SJCRH30 (cell line): Measurements from ENCODE around the gene ZNF41. TPM values are rescaled to one million over a fixed set of nuclear protein-coding genes. Genes with fewer than 3 reads are reported as not detected.
"Not testable (repeated sequence)": the region's sequence is repeated elsewhere in the genome, so short reads cannot be mapped to it uniquely, and the experiment has no call there.

ENCODE experiments used
- DNase-seq, 2 experiments: peaks; one replicate each; pipeline ENCODE4 v3.0.0-alpha.2; 2015 to 2020
- H3K27ac ChIP-seq: fragments of 250-450 bp; sonication (Bioruptor Pico); 2 replicates; pipeline ENCODE4 v1.5.1; 2020; ENCODE audit warnings: mild to moderate bottlenecking, moderate library complexity
- H3K27me3 ChIP-seq: fragments of 250-450 bp; sonication (Bioruptor Pico); 2 replicates; pipeline ENCODE4 v1.5.1; 2020; ENCODE audit warnings: mild to moderate bottlenecking, moderate library complexity
- H3K36me3 ChIP-seq: fragments of 250-450 bp; sonication (Bioruptor Pico); 2 replicates; pipeline ENCODE4 v1.5.1; 2020; ENCODE audit warnings: mild to moderate bottlenecking, moderate library complexity
- H3K4me1 ChIP-seq: fragments of 250-450 bp; sonication (Bioruptor Pico); 2 replicates; pipeline ENCODE4 v1.5.1; 2020; ENCODE audit warnings: mild to moderate bottlenecking, moderate library complexity
- H3K4me3 ChIP-seq: fragments of 250-450 bp; sonication (Bioruptor Pico); 2 replicates; pipeline ENCODE4 v1.5.1; 2020; ENCODE audit warnings: mild to moderate bottlenecking, moderate library complexity
- H3K9me3 ChIP-seq: fragments of 250-450 bp; sonication (Bioruptor Pico); replicated peaks from 2 replicates; pipeline ENCODE4 v1.5.1; 2020; ENCODE audit warnings: mild to moderate bottlenecking, moderate library complexity
- total RNA-seq: library from RNA; depleted of rRNA; stranded (reverse); fragments of >200 nt; shearing (Covaris generic); gene quantifications from 2 replicates; pipeline ENCODE4 v1.2.3, GENCODE V29; 2014

ZNF41 gene
- total RNA-seq, 1 experiment from 2014 or later = 7.2 TPM

- Histone ChIP-seq H3K4me1 (peaks cover 9% of the 10 kb centered on the region), H3K9me3 (no peaks in the 10 kb centered on the region), H3K36me3 (no peaks in the 10 kb centered on the region), H3K27me3 (no peaks in the 10 kb centered on the region), H3K4me3 (no peak overlapping the region), H3K27ac (peak overlapping the region; percentile 55)
- DNase-seq = peak; percentile 64 to 83
Observed at GRCh38 chrX:47501226-47502074, 18.4 kb upstream of the ZNF41 start.

GRCh38 chrX:47500554-47500953 lies 17.5 kb upstream of the ZNF41 start:
- peaks cover 9% of the 10 kb centered on the region for H3K4me1 ChIP-seq
- no peaks in the 10 kb centered on the region for H3K9me3 ChIP-seq
- no peaks in the 10 kb centered on the region for H3K27me3 ChIP-seq
- DNase-seq = peak in 1 of 2 experiments; percentile 49
- H3K27ac ChIP-seq = peak overlapping the region; percentile 55
- H3K36me3 ChIP-seq = no peaks in the 10 kb centered on the region
- no peak overlapping the region for H3K4me3 ChIP-seq

- no peak for DNase-seq
Observed at GRCh38 chrX:47499293-47499692, 16.3 kb upstream of the ZNF41 start.

GRCh38 chrX:47498411-47498810 lies 15.4 kb upstream of the ZNF41 start:
- no peaks in the 10 kb centered on the region for H3K36me3 ChIP-seq
- H3K4me1 ChIP-seq = peaks cover 9% of the 10 kb centered on the region
- no peak for DNase-seq
- H3K27me3 ChIP-seq = no peaks in the 10 kb centered on the region
- H3K9me3 ChIP-seq = no peaks in the 10 kb centered on the region
- H3K4me3 ChIP-seq = no peak overlapping the region
- no peak overlapping the region for H3K27ac ChIP-seq

More at GRCh38 chrX:47499293-47499692, 16.3 kb upstream of the ZNF41 start:
- Histone ChIP-seq H3K27me3 (no peaks in the 10 kb centered on the region), H3K36me3 (no peaks in the 10 kb centered on the region), H3K9me3 (no peaks in the 10 kb centered on the region), H3K4me1 (peaks cover 9% of the 10 kb centered on the region), H3K27ac (no peak overlapping the region), H3K4me3 (no peak overlapping the region)

- DNase-seq = peak in 1 of 2 experiments; percentile 36
- H3K27me3 ChIP-seq = no peaks in the 10 kb centered on the region
Observed at GRCh38 chrX:47497271-47497888, 14.4 kb upstream of the ZNF41 start.

GRCh38 chrX:47492133-47492532 lies 9.1 kb upstream of the ZNF41 start:
- H3K27ac ChIP-seq, H3K27me3 ChIP-seq, H3K36me3 ChIP-seq, H3K4me1 ChIP-seq, H3K9me3 ChIP-seq, DNase-seq, H3K4me3 ChIP-seq: not testable (repeated sequence)

More at GRCh38 chrX:47497271-47497888, 14.4 kb upstream of the ZNF41 start:
- Histone ChIP-seq H3K36me3 (no peaks in the 10 kb centered on the region), H3K4me3 (no peak overlapping the region), H3K9me3 (no peaks in the 10 kb centered on the region), H3K4me1 (peaks cover 9% of the 10 kb centered on the region), H3K27ac (no peak overlapping the region)

GRCh38 chrX:47489507-47490275 lies 6.7 kb upstream of the ZNF41 start:
- H3K27ac ChIP-seq = no peak overlapping the region
- no peak for DNase-seq

GRCh38 chrX:47484885-47485284 lies 1.9 kb upstream of the ZNF41 start:
- Histone ChIP-seq H3K9me3 (no peaks in the 10 kb centered on the region), H3K27me3 (no peaks in the 10 kb centered on the region), H3K4me3 (no peak overlapping the region), H3K4me1 (no peaks in the 10 kb centered on the region), H3K27ac (no peak overlapping the region), H3K36me3 (no peaks in the 10 kb centered on the region)
- DNase-seq = no peak

More at GRCh38 chrX:47489507-47490275, 6.7 kb upstream of the ZNF41 start:
- Histone ChIP-seq H3K4me1 (no peaks in the 10 kb centered on the region), H3K9me3 (no peaks in the 10 kb centered on the region), H3K36me3 (no peaks in the 10 kb centered on the region), H3K27me3 (no peaks in the 10 kb centered on the region), H3K4me3 (no peak overlapping the region)

GRCh38 chrX:47483306-47484268 lies 565 bp upstream of the ZNF41 start:
- Histone ChIP-seq H3K36me3 (no peaks in the 10 kb centered on the region), H3K4me3 (peak overlapping the region; percentile 74), H3K9me3 (no peaks in the 10 kb centered on the region), H3K27ac (peak overlapping the region; percentile 94), H3K27me3 (no peaks in the 10 kb centered on the region), H3K4me1 (no peaks in the 10 kb centered on the region)
- DNase-seq = peak; percentile 29 to 54

- no peaks in the 10 kb centered on the region for H3K4me1 ChIP-seq
- peak overlapping the region; percentile 74 for H3K4me3 ChIP-seq
- H3K9me3 ChIP-seq = no peaks in the 10 kb centered on the region
- H3K27me3 ChIP-seq = no peaks in the 10 kb centered on the region
- no peaks in the 10 kb centered on the region for H3K36me3 ChIP-seq
- no peak for DNase-seq
- H3K27ac ChIP-seq = peak overlapping the region; percentile 94
Observed at GRCh38 chrX:47482065-47482511, 934 bp downstream of the ZNF41 start.

- DNase-seq = no peak
- Histone ChIP-seq H3K36me3 (no peaks in the 10 kb centered on the region), H3K27me3 (no peaks in the 10 kb centered on the region), H3K4me3 (no peak overlapping the region), H3K9me3 (no peaks in the 10 kb centered on the region), H3K4me1 (no peaks in the 10 kb centered on the region), H3K27ac (no peak overlapping the region)
Observed at GRCh38 chrX:47481160-47481559, 1.9 kb downstream of the ZNF41 start.

GRCh38 chrX:47480576-47480975 lies 2.4 kb downstream of the ZNF41 start:
- no peaks in the 10 kb centered on the region for H3K36me3 ChIP-seq
- H3K4me3 ChIP-seq = no peak overlapping the region
- H3K9me3 ChIP-seq = no peaks in the 10 kb centered on the region
- H3K4me1 ChIP-seq = no peaks in the 10 kb centered on the region
- no peak overlapping the region for H3K27ac ChIP-seq
- no peaks in the 10 kb centered on the region for H3K27me3 ChIP-seq
- DNase-seq = no peak

GRCh38 chrX:47475476-47475875 lies 7.5 kb downstream of the ZNF41 start:
- Histone ChIP-seq H3K36me3 (no peaks in the 10 kb centered on the region), H3K27ac (no peak overlapping the region), H3K9me3 (no peaks in the 10 kb centered on the region), H3K4me1 (no peaks in the 10 kb centered on the region), H3K4me3 (no peak overlapping the region), H3K27me3 (no peaks in the 10 kb centered on the region)
- no peak for DNase-seq

- no peaks in the 10 kb centered on the region for H3K4me1 ChIP-seq
- no peak for DNase-seq
- H3K4me3 ChIP-seq = no peak overlapping the region
- no peaks in the 10 kb centered on the region for H3K36me3 ChIP-seq
- no peaks in the 10 kb centered on the region for H3K9me3 ChIP-seq
- no peaks in the 10 kb centered on the region for H3K27me3 ChIP-seq
- no peak overlapping the region for H3K27ac ChIP-seq
Observed at GRCh38 chrX:47467106-47467505, 15.9 kb downstream of the ZNF41 start.
